Fibroblast of skin of right quadriceps (primary cell): Measurements from ENCODE around the gene DAZAP1.
A peak's percentile ranks its signal among the peaks of the same experiment; 100 is the strongest.

Experiments
- DNase-seq: peaks from one replicate; pipeline ENCODE4 v3.0.0-alpha.2; 2013

DAZAP1 gene

DNA sequence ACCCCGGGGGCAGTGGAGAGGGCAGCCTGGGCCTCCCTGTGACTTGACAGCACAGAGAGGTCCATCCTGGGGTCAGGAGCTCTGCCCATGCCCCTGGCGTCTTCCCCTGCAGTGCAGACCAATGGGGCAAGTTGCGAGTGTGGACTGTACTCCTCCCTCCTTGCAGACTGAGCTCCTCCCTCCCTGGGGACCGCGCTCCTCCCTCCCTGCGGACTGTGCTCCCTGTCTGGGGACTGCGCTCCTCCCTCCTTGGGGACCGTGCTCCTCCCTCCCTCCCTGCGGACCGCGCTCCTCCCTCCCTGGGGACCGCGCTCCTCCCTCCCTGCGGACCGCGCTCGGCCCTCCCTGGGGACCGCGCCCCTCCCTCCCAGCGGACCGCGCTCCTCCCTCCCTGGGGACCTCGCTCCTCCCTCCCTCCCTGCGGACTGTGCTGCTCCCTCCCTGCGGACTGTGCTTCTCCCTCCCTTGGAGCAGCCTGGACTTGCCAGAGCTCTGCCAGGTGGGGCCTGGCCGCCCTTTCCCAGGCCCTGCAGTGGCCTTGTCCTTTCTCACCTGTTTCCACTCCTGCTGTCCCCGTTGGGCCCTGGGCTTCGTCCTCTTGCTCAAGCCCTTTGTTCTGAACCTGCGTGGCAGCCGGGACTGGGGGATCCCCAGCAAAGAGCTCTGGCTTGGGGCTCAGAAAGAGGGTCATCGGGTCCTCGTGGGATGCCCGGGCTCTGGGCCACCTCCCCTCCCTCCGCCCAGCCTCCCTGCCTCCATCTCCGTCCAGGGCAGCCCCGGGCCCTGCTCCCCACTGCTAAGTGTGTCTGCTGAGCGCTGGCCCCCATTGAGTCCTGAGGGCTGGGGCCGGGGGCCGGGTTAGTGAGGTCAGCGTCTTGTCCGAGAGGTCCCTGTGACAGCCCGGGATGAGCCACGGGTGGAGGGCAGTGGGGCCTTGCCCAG, 12.9 kb upstream of the DAZAP1 start:
- DNase-seq: no peak

DNA sequence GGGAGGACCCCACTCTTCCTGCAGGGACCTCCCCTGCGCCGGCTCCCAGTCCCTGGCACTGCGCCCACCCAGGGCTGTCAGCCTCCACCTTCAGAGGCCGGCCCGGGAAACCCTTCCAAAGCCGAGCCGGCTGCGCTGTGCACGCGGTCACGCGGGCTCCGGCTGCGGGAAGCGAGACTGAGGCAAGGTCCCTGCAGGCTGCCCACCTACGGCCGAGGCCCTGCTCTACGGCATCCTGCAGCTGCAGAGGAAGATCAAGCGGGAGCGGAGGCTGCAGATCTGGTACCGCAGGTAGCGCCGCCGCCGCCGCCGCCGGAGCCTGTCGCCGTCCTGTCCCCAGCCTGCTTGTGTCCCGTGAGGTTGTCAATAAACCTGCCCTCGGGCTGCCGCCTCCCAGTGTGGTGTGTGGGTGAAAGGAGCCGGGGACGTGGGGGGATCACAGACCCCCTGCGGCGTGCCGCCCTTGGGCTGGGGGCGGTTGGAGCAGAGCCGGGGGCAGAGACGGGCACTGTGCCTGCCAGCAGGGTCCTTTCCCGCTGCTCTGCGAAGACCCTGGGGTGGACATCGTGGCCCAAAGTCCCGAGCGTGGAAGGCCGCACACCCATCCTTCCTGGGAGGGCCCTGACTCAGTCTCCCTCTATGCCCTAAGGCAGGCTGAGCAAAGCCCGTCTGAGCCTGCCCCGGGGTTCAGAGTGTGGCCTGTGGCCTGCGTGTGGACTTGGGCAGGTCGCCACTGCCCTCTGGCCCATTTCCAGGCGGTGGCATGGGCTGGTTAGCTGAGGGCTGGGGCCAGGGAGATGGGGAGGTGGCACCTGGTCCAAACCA, 12.0 kb upstream of the DAZAP1 start:
- DNase-seq: no peak

DNA sequence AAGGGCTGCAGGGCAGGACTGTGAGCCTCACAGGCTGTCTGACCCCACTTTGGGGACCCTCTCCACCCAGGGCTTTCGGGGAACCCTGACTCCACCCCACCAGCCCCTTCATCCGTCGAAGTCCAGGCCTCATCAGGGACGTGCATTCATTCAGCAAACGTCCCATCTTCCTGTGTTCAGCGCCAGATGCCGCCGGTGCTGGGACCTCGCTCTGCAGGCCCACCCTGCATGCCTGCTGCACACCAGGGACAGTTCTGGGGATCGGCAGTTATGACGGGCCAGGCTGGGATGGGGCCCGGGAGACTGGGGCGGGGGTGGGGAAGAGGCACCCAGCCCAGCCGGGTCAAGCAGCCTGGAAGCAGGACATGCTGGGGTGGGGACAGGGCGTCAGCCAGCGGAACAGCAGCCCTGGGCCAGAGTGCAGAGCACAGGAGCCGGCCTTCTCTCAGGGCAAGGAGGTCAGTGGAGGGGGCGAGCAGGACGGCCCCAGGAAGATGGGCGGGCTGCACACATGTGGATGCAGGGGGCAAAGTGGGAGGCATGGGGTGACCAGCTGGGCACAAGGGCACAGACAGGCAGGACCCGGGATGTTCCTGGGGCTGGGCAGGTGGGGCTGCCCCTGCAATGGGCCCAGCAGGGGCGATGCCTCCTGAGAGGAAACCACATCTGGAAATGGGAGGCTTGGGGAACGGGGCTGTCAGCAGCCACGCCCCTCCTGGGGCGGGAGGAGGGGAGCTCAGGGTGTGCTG, 11.2 kb upstream of the DAZAP1 start:
- DNase-seq: no peak

DNA sequence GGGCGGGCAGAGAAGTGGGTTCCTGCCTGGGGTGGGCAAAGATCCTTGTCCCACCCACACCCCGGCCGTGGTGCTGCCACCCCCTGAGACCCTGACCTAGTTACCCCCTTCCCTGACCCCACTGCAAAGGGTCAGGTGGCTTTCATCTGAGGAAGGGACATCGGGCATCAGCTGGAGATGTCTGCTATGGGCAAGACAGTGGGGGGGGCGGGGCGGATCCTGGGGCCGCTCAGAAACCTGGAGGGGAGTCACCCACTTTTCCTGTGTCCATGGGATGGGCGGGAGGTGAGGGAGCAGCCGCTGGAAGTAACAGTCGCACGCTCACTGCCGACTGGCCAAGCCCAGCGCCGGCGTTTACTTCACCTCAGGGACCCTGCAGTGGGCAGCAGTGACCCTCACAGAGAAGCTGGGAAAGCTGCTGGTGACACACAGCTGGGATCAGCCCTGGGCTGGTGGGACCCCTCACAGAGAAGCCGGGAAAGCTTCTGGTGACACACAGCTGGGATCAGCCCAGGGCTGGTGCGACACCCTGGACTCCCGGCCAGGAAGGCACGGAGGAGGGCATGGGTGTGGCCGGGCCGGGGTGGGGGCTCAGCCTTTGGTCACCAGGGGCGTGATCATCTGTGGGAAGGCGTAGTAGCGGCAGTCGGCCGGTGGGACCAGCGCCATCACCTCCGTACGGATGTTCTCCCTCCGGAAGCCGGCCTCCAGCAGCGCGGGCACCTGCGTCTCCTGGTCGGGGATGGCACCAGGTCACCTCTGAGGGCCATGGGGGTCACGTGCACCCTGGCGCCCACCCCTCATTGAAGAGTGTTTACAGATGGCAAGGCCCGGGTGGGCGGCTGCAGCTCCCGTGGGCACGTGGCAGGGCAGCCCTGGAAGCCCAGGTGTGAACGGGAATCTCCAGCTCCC, 10.4 kb upstream of the DAZAP1 start:
- no peak for DNase-seq

DNA sequence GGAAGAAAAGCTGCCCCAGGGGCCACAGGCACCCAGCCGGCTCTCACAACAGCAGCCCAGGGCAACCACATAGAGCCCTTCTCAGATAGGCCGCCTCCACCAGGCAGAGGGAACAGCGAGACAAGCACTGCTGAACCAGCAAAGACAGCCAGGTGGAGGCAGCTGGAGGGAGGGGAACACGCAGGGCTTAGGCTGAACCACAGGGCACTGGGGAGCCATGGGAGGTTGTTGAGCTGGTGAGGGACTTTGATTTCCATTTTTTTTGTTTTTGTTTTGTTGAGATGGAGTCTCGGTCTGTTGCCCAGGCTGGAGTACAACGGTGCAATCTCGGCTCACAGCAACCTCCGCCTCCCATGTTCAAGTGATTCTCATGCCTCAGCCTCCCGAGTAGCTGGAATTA, 9.5 kb upstream of the DAZAP1 start:
- DNase-seq: no peak

DNA sequence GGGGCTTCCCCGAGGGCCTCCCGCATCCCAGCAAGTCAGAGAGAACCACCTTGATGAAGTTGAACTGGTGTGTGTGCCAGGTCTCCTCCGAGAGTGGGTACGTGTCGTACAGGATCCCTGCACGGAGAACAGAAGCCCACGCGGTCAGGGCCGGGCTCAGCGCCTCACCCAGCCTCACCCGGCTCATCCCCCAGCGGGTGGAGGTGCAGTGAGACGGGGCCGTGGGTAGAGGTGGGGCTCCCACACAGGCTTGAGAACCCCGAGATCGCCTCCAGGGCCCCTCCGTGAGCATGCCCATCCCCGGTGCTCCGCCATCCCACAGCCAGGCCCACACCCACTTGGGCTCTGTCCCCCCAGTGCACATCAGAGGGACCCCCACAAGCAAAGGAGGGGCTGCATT, 8.3 kb upstream of the DAZAP1 start:
- no peak for DNase-seq

DNA sequence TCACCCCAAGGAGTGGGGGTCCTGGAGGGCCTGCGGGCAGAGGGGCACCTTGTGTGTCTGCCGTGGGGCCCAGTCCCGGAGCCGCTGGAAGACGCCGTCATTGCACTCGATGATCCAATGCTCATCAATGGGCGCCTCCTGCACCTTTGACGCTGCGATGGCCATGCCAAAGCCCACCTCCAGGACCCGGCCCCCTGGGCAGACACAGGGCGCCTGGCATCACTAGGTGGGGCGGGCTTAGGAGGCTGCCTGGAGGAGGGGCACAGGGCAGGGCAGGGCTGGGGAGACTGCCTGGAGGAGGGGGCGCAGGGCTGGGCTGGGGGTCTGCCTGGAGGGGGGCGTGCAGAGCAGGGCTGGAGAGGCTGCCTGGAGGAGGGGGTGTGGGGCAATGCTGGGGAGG, 7.6 kb upstream of the DAZAP1 start:
- DNase-seq: no peak

DNA sequence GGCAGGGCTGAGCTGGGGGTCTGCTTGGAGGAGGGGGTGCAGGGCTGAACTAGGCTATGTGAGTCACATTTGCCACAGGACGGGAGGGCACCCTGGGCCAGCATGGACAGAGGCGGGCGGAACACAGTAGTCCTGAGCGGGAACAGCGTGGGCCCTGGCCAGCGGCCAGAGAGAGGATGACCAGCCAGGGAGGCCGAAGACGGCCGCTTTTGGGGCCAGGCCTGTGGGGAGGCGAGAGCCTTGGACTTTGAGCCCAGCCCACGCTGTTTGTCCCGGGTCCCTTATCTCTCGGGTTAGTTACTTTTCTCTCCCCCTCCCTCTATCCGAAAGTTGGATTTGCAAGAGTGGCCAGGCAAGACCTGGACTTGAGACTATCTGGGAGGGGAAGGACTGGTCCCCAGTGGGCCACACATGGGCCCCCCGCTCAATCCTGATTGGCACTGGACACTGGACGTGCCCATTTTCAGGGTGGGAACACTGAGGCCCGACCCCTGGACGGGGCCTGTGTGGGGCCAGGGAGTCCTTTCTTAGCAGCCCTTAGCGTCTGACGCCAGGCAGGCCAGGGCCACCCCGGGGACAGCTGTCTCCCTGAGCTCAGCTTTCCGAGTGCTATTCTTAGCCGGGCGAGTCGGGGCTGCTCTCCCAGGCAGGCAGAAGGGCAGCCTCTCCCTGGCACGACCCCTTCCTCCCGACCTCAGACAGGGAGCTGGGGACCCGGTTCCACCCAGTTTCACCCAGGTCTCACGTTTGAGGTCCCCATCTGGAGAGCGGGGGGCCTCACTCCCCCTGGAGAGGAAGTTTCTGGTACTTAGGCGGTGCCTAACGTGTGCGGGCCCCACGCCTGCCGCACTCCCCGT, 6.9 kb upstream of the DAZAP1 start:
- DNase-seq: no peak

DNA sequence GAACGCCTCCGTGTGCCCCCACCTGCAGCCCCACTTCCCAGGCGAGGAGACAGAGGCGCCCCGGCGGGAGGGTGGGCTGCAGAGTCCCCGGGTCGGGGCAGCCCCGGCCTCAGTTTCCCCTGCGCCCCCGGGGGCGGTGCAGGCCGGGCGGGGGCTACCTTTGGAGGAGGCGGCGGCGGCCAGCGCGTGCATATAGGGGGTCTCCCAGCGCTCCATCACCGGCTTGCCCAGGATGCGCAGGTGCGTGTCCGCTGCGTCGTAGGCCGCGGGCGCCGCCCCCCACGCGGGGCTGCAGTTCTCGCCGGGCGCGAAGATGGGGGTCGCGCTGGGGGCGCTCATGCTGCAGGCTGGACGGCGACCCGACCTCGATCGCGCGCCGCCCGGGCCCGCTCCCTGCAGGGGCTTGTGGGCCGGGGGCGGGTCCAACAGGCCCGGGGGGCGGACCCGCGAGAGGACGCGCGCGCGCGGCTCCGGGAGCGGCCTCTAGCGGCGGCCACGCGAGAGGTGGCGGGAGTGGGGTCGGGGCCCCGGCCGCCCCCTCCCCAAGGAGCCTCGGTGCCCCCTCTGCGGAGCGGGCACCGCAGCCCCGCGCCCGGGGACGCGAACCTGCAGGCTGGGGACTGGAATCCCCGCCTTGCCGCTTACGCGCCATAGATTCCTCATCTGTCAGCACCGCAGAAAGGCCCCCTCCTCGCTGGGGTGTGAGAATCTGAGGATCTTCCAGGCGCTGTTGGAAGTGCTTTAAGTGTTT, 6.1 kb upstream of the DAZAP1 start, which contains the start of gene GAMT:
Gene GAMT (minus strand): TSS at position 405 of the 751 bp plus-strand sequence. CDS start 66 bp downstream, at position 339.
- DNase-seq: peak; percentile 39

DNA sequence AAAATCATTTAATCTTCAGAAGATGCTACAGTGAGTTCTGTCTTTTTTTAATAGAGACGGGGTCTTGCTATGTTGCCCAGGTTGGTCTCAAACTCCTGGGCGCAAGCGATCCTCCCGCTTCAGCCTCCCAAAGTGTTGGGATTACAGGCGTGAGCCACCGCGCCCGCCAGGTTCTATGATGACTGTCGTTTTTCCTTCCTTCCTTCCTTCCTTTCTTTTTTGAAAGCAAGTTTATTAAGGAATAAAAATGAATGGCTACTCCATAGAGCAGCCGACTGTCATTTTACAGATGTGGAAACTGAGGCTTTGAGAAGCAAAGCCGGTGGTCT, 5.5 kb upstream of the DAZAP1 start:
- no peak for DNase-seq

DNA sequence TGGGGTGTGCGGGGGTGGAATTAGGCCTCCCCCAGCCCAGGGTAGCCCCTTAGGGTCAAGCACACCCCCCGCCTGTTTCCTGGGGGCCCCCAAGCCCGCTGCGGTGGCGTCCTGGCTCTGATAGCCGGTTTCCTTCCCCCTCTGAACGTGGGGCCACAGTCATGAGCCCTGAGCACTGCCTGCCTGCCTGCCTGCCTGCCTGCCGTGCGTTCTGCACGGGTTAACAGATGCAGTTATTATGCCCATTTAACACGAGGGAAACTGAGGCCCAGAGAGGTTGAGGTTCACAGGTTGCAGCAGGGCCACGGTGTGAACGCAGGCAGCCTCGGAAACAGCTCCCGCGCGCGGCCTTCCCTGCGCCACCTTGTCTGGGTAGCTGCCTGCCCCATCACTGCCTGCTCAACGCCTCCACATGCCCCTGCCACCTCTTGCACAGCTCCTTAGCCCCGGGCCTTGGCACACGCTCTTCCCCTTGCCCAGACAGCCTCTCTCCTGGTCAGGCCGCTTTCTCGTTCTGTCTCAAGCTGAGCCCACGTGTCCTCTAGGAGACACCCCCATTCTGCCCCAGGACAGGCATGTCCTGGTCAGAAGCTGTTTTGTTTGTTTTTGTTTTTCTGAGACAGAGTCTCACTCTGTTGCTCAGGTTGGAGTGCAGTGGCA, 4.8 kb upstream of the DAZAP1 start:
- DNase-seq: no peak

DNA sequence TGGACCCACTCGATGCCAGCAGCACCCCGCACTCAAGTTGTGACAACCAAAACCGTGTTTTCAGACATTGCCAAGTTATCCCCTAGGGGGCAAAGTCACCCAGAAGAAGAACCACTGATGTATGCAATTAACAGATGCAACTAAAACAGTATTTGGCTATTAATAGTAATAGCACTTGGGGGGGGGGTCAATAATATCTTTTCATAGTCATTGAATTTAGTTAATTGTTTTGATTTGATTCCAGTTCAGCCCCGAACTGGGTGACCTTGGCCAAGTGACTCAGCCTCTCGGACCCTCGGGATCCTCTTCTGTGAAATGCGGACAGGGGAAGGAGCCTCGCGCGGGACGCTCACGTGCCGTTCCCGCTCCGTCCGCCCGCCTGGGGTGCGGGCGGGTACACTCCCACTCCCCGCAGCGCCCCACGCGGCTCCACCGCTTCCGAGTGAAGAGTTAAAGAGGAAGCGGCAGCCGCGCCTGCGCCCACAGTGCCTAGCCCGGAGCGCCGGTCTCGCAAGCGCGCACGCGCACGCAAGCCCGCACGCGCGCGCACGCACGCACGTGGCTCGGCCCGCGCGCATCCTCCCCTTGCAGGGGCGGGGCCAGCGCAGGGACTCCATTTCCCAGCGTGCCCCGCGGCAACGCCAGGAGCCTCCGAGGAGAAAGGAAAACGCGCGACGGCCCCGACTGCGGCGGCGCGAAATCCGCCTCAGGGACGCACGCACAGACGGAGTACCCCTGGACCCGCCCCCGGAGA, 435 bp upstream of the DAZAP1 start:
- peak; percentile 99 for DNase-seq

DNA sequence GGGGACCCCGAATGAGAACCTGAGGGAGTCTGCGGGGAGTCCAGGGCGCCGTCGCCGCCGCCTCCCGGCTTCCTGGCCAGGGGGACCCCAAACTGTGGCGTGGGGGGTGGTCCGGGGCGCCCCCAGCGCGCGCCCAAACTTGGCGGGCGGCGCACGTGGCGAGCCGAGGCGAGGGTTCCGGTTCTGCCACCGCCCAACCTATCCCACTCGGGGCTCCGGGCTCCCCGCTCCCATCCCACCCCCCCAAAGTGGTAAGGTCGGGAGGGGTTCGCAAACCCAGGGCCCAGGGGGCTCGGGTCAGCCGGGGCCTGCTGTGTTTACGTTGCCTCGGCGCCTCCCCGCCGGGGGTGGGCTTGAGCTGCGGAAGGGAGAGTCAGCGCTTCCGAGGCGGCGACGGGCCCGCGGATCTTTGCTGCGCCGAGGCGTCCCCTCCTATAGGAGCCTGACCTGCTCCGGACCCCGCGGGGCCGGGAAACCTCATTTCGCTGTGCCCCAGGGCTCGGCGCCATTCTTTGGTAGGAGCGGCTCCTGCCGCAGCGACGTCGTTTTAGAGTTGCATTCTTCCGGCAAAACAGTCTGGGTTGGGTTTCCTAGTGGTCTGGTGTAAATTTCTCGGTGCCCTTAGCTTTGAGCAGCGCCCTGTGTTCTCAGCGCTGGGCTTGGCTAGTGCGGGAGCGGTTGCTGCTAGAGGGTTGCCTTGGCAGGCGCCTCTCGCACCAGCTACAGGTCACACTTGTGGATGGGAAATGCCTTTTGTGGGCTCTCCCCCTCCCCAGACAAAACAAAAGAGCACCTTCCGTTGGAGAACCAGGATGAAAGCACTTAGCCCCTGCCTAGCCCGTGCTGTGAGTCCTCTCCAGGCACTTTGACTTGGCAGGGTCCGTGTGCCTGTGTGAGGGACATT, 1.2 kb downstream of the DAZAP1 start:
- peak; percentile 35 for DNase-seq

DNA sequence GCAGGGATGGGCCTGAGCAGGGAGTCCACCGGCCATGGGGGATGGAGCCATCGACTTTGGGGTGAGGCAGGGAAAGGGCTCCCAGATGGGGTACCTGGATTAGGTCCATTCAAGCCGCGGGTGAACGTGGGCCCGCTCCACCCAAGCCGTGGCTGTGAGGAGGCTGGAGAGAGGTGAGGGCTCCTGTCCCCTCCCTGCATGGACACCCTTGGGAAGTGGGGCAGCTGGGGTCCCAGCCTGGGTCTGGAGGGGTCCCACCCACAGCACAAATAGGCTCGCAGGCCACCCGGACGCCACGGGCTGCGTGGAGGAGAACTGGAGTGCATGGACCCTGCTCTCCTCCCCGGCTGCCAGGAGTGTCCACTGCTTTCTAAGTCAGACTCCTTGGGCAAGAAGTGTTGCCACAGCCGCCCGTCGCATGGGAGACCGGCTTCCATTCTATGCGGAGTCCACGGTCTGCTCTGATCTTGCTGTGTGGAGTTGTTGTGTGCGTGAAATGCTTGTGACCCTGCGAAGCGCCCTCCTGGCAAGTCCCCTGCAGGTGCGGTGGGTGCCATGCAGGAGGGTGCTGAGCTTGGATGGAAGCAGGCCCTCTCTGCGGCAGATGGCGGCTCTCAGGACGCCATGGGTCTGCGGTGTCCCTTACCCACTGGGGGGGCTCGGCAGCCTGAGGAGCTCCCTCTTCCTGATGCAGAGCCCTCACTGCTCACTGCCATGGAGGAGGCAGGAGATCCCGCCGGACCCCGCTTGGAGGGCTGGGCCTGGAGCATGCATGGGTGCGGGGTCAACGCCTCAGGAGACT, 2.0 kb downstream of the DAZAP1 start:
- no peak for DNase-seq

DNA sequence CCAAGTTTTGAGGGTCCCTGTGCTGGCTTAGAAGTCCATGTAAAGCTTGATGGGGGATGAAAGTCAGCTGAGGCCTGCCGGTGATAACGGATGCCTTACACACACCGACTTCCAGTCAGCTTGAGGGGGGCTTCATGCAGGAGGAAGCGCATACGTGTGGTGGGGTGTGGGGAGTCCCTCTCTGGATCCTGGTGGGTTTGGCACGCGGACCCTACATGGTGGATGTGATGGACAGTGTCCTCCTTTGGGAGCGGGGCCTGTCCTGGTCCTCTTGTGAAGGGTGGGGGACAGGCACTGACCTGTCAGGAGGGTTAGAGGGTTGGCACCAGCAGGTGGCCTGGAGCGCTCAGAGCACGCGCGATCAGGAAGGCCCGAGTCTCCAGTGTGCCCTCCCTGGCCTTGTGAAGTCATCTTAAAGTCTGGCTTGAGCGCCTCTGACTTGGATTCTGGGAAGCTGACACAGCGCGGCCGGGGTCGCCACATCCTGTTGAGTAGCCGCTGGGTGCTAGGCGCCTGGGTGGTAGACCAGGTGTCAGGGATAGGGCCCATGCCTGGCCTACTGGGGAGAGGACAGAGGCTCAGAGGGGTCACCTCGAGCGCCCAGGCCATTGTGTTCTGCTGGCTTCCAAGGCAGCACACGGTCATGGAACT, 2.9 kb downstream of the DAZAP1 start:
- no peak for DNase-seq

DNA sequence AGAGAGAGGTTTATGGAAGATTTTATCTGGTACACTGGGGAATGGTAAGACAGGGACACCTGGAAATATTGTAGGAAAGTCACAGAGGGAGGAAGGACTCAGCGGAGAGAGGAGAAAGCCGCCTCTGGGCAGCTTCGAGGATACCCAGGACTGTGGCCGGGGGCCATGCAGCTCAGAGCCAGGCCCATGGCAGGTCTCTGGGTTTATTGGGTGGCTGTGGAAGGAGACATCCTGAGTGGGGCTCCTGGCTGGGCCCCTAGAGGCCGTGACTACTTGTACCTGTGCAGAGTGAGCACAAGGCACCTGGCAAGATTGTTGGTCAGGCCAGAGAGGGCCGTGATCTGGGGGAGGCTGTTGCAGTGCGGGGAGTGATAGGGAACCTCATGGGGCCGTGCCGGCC, 3.4 kb downstream of the DAZAP1 start:
- DNase-seq: no peak
